Neural crest cell (in vitro differentiated cells): ENCODE measurements around the gene SEMA3B. TPM values are rescaled to one million over a fixed set of nuclear protein-coding genes. Genes with fewer than 3 reads are reported as not detected.

ENCODE experiments used
- DNase-seq: peaks from one replicate; pipeline ENCODE4 v3.0.0; 2021; ENCODE audit warnings: low read depth, mixed read lengths, low spot score
- H3K27ac Mint-ChIP-seq: one replicate; pipeline ENCODE4 v1.8.0; 2021; ENCODE audit warnings: mild to moderate bottlenecking, mixed read lengths; ENCODE audit not compliant: unreplicated experiment
- H3K27me3 Mint-ChIP-seq: 2 replicates; pipeline ENCODE4 v1.8.0; 2021; ENCODE audit warnings: low read depth, mild to moderate bottlenecking, mixed read lengths
- H3K36me3 Mint-ChIP-seq: 2 replicates; pipeline ENCODE4 v1.8.0; 2021; ENCODE audit warnings: low read depth, mild to moderate bottlenecking, mixed read lengths
- H3K4me1 Mint-ChIP-seq: 2 replicates; pipeline ENCODE4 v1.8.0; 2021; ENCODE audit warnings: mixed read lengths
- H3K4me3 Mint-ChIP-seq: one replicate; pipeline ENCODE4 v1.8.0; 2021; ENCODE audit warnings: mild to moderate bottlenecking, mixed read lengths
- H3K9me3 Mint-ChIP-seq: 2 replicates; pipeline ENCODE4 v1.8.0; 2021; ENCODE audit warnings: mixed read lengths
- CTCF ChIP-seq: fragments of 200-600 bp; sonication (generic); conservative IDR thresholded peaks from 2 replicates; pipeline ENCODE4 v1.5.0; 2021; ENCODE audit warnings: antibody characterized with exemption, mild to moderate bottlenecking
- total RNA-seq: library from RNA; stranded (reverse); gene quantifications from 2 replicates; pipeline ENCODE4 v1.2.1, GENCODE V29; 2021

Gene SEMA3B
- total RNA-seq, 1 donor from 2014 or later = 2.9 TPM

GRCh38 chr3:50286322-50287227 lies 17.6 kb downstream of the SEMA3B start:
- DNase-seq = no peak
- no peaks in the 10 kb centered on the region for H3K9me3 Mint-ChIP-seq
- H3K4me3 Mint-ChIP-seq = no peak overlapping the region
- no peaks in the 10 kb centered on the region for H3K36me3 Mint-ChIP-seq
- H3K27ac Mint-ChIP-seq = no peak overlapping the region
- peaks cover 6% of the 10 kb centered on the region for H3K4me1 Mint-ChIP-seq
- TF ChIP-seq CTCF = no peak
- no peaks in the 10 kb centered on the region for H3K27me3 Mint-ChIP-seq

- Mint-ChIP-seq H3K36me3 (no peaks in the 10 kb centered on the region), H3K27ac (no peak overlapping the region), H3K27me3 (no peaks in the 10 kb centered on the region), H3K4me3 (peak overlapping the region; percentile 59), H3K9me3 (no peaks in the 10 kb centered on the region), H3K4me1 (peaks cover 7% of the 10 kb centered on the region)
- no peak for TF ChIP-seq CTCF
- no peak for DNase-seq
Measured at GRCh38 chr3:50287262-50287661, 18.3 kb downstream of the SEMA3B start.

GRCh38 chr3:50288387-50289007 lies 19.6 kb downstream of the SEMA3B start:
- H3K9me3 Mint-ChIP-seq = no peaks in the 10 kb centered on the region
- peaks cover 14% of the 10 kb centered on the region for H3K4me1 Mint-ChIP-seq
- H3K27me3 Mint-ChIP-seq = no peaks in the 10 kb centered on the region
- H3K36me3 Mint-ChIP-seq = no peaks in the 10 kb centered on the region
- no peak overlapping the region for H3K27ac Mint-ChIP-seq
- no peak for DNase-seq
- TF ChIP-seq CTCF = no peak
- H3K4me3 Mint-ChIP-seq = peak overlapping the region; percentile 78

GRCh38 chr3:50289130-50289529 lies 20.2 kb downstream of the SEMA3B start:
- H3K4me1 Mint-ChIP-seq = peaks cover 14% of the 10 kb centered on the region
- H3K27me3 Mint-ChIP-seq = no peaks in the 10 kb centered on the region
- H3K4me3 Mint-ChIP-seq = peak overlapping the region; percentile 78
- H3K9me3 Mint-ChIP-seq = no peaks in the 10 kb centered on the region
- DNase-seq = no peak
- TF ChIP-seq CTCF = no peak
- H3K27ac Mint-ChIP-seq = no peak overlapping the region
- no peaks in the 10 kb centered on the region for H3K36me3 Mint-ChIP-seq

- no peak for DNase-seq
- Mint-ChIP-seq H3K9me3 (no peaks in the 10 kb centered on the region), H3K27me3 (no peaks in the 10 kb centered on the region), H3K36me3 (no peaks in the 10 kb centered on the region), H3K4me3 (peak overlapping the region; percentile 78), H3K27ac (no peak overlapping the region), H3K4me1 (peaks cover 14% of the 10 kb centered on the region)
- no peak for TF ChIP-seq CTCF
Measured at GRCh38 chr3:50290161-50290641, 21.3 kb downstream of the SEMA3B start.
